Peyer's patch (tissue), 4 donors: ENCODE data around the gene ZNF655. TPM values are rescaled to one million over a fixed set of nuclear protein-coding genes. Genes with fewer than 3 reads are reported as not detected.
A peak's percentile ranks its signal among the peaks of the same experiment; 100 is the strongest.

ENCODE experiments used
- DNase-seq, 3 donors: peaks; one replicate each; pipeline ENCODE4 v3.0.0-alpha.2; 2017 to 2019
- H3K27ac ChIP-seq, 4 donors: fragments of 200-600 bp; sonication (generic); one replicate each; pipeline ENCODE4 v1.5.1; 2016 to 2019
- H3K27me3 ChIP-seq, 2 donors: fragments of 200-600 bp; sonication (generic); one replicate each; pipeline ENCODE4 v1.5.1; 2019
- H3K36me3 ChIP-seq, 3 donors: fragments of 200-600 bp; sonication (generic); one replicate each; pipeline ENCODE4 v1.5.1; 2016 to 2019
- H3K4me1 ChIP-seq, 4 donors: fragments of 200-600 bp; sonication (generic); one replicate each; pipeline ENCODE4 v1.5.1; 2016 to 2019
- H3K4me3 ChIP-seq, 4 donors: fragments of 200-600 bp; sonication (generic); 1 replicate in 3 of 4; 2 replicates in 1 of 4; pipeline ENCODE4 v1.5.1; 2016 to 2019; ENCODE audit warnings: mild to moderate bottlenecking in 1 of 4
- H3K9me3 ChIP-seq, 4 donors: fragments of 200-600 bp; sonication (generic); one replicate each; pipeline ENCODE4 v1.5.1; 2016 to 2019; ENCODE audit warnings: mild to moderate bottlenecking in 1 of 4
- POLR2A ChIP-seq, 2 donors: fragments of 450-650 bp; IDR thresholded peaks; one replicate each; pipeline ENCODE4 v1.5.1; 2017; ENCODE audit warnings: antibody characterized with exemption in 2 of 2, mild to moderate bottlenecking in 2 of 2, moderate library complexity in 2 of 2
- total RNA-seq, 4 donors: library from RNA; depleted of rRNA; stranded (reverse); fragments of >200 nt; gene quantifications; one replicate each; pipeline ENCODE4 v1.1.0, GENCODE V29; 2016
- TF ChIP-seq, protein P1 (sequence below), 6 experiments: fragments of 450-650 bp in 4 of 6; fragments of 200-600 bp in 2 of 6; sonication (generic) in 1 of 6; IDR thresholded peaks; one replicate each; pipeline ENCODE4 v1.5.1; 2017 to 2019; ENCODE audit warnings: antibody characterized with exemption in 6 of 6, mild to moderate bottlenecking in 3 of 6, moderate library complexity in 1 of 6

Gene ZNF655
- total RNA-seq, 4 donors from 2014 or later: 111 to 169 (median 139) TPM

DNA sequence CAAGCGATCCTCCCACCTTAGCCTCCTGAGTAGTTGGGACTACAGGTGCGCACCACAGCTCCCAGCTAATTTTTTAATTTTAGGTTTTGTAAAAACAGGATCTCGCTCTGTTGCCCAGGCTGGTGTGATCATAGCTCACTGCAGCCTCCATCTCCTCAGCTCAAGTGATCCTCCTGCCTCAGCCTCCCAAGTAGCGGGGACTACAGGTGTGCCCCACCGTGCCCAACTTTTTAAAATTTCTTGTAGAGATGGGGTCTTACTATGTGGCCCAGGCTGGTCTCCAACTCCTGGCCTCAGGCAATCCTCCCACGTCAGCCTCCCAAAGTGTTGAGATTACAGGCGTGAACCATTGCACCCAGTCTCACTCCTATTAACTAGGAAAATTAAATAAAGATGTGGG, 47.1 kb downstream of the ZNF655 start:
- no peaks in the 10 kb centered on the region for H3K36me3 ChIP-seq
- no peak overlapping the region for H3K27ac ChIP-seq
- no peak for TF ChIP-seq POLR2A (IDR thresholded peaks at IDR 0.05)
- TF ChIP-seq, protein P1, sequence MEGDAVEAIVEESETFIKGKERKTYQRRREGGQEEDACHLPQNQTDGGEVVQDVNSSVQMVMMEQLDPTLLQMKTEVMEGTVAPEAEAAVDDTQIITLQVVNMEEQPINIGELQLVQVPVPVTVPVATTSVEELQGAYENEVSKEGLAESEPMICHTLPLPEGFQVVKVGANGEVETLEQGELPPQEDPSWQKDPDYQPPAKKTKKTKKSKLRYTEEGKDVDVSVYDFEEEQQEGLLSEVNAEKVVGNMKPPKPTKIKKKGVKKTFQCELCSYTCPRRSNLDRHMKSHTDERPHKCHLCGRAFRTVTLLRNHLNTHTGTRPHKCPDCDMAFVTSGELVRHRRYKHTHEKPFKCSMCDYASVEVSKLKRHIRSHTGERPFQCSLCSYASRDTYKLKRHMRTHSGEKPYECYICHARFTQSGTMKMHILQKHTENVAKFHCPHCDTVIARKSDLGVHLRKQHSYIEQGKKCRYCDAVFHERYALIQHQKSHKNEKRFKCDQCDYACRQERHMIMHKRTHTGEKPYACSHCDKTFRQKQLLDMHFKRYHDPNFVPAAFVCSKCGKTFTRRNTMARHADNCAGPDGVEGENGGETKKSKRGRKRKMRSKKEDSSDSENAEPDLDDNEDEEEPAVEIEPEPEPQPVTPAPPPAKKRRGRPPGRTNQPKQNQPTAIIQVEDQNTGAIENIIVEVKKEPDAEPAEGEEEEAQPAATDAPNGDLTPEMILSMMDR (IDR thresholded peaks at IDR 0.05): no peak
- H3K27me3 ChIP-seq: no peaks in the 10 kb centered on the region
- H3K4me3 ChIP-seq: no peak overlapping the region
- no peaks in the 10 kb centered on the region for H3K4me1 ChIP-seq
- no peak for DNase-seq
- no peaks in the 10 kb centered on the region for H3K9me3 ChIP-seq

DNA sequence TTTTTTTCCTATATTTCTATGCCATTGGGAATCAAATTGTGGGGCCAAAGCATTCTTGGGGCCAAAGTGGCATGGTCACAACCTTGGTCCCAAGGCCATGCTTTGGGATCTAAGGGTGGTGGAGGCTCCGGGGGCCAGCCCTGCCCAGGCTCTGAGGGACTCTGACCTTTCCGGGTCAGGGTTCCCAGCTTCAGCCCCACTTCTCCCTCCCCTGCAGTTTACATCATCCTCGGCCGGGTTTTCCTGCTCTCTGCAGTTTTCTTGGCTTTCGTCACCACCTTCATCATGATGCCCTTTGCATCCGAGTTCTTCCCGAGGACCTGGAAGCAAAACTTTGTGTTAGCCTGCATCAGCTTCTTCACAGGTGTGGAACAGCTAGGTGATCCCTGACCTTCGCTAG, 48.1 kb downstream of the ZNF655 start:
- Histone ChIP-seq H3K9me3 (no peaks in the 10 kb centered on the region), H3K27ac (no peak overlapping the region), H3K4me3 (no peak overlapping the region), H3K4me1 (no peaks in the 10 kb centered on the region), H3K36me3 (no peaks in the 10 kb centered on the region), H3K27me3 (no peaks in the 10 kb centered on the region)
- DNase-seq: no peak
- TF ChIP-seq, protein P1 (IDR thresholded peaks at IDR 0.05): no peak
- TF ChIP-seq POLR2A (IDR thresholded peaks at IDR 0.05): no peak

DNA sequence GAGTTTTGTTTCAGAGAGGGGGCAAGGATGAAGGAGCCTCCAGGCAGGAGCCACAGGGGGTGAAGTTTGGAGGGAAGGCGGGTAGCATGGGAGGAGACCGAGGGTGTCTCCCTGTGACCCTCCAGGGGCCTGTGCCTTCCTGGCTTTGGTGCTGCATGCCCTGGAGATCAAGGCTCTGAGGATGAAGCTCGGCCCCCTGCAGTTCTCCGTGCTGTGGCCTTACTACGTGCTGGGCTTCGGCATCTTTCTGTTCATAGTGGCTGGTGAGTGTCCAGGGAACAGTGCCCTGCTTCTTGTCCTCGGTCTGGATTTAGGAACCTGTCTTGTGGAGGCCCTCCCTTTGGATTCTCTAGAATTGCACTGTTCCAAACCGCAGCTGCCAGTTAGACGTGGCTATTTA, 49.1 kb downstream of the ZNF655 start:
- Histone ChIP-seq H3K9me3 (no peaks in the 10 kb centered on the region), H3K36me3 (no peaks in the 10 kb centered on the region), H3K27me3 (no peaks in the 10 kb centered on the region), H3K27ac (no peak overlapping the region), H3K4me3 (no peak overlapping the region), H3K4me1 (no peaks in the 10 kb centered on the region)
- DNase-seq: no peak
- TF ChIP-seq POLR2A (IDR thresholded peaks at IDR 0.05): no peak
- TF ChIP-seq, protein P1 (IDR thresholded peaks at IDR 0.05): no peak

DNA sequence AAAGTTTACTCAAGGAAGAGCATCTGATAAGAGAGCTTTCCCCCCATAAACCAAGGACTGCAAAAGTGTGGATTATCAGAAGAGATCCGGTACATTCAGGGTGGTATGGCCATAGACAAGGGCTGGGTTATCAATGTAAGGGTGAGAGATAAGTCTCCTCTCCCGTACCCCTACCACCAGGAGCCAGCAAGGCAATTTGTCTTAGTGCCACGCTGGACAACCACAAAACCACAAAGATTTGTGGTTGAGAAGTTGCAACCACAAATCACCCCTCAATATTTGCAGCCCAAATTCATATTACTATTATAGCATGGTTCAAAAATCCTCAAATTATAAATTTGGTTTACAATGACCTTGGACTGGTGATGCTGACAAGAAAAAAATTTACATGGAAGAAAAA, 56.1 kb downstream of the ZNF655 start:
- DNase-seq: no peak
- Histone ChIP-seq H3K4me1 (peaks cover 0 to 11% (median 5%) of the 10 kb centered on the region in 4 donors), H3K36me3 (peaks cover 0 to 11% (median 0%) of the 10 kb centered on the region in 3 donors), H3K9me3 (no peaks in the 10 kb centered on the region), H3K27ac (no peak overlapping the region), H3K4me3 (no peak overlapping the region), H3K27me3 (no peaks in the 10 kb centered on the region)
- TF ChIP-seq POLR2A (IDR thresholded peaks at IDR 0.05): no peak
- TF ChIP-seq, protein P1 (IDR thresholded peaks at IDR 0.05): no peak

DNA sequence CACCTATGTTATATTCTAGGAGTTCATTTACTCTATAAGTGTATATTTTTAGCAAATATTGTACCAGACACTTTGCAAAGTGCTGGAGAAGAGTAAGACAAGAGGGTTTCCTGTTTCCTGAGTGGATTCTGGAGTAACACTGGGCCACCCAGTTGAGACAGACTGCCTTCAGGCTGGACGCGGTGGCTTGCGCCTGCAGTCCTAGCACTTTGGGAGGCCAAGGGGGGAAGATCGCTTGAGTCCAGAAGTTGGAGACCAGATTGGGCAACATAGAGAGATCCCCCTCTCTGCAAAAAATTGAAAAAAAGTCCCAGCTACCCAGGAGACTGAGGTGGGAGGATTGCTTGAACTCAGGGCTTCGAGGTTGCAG, 57.5 kb downstream of the ZNF655 start:
- no peak for TF ChIP-seq POLR2A (IDR thresholded peaks at IDR 0.05)
- TF ChIP-seq, protein P1 (IDR thresholded peaks at IDR 0.05): no peak
- peaks cover 0 to 26% (median 0%) of the 10 kb centered on the region in 3 donors for H3K36me3 ChIP-seq
- H3K9me3 ChIP-seq: no peaks in the 10 kb centered on the region
- no peaks in the 10 kb centered on the region for H3K27me3 ChIP-seq
- H3K27ac ChIP-seq: peak overlapping the region in 1 of 4 donors; percentile 88
- peak in 1 of 3 donors; percentile 41 for DNase-seq
- H3K4me3 ChIP-seq: peak overlapping the region; percentile 92 to 99 (median 96)
- peaks cover 0 to 11% (median 5%) of the 10 kb centered on the region in 4 donors for H3K4me1 ChIP-seq
